H9 (cell line): ENCODE results near the gene LRP1-AS. TPM values are rescaled to one million over a fixed set of nuclear protein-coding genes. Genes with fewer than 3 reads are reported as not detected.

Source experiments
- DNase-seq: peaks from one replicate; pipeline ENCODE4 v3.0.0-alpha.2; 2017
- H2AFZ ChIP-seq: one replicate; pipeline ENCODE4 v1.6.1; 2013; ENCODE audit warnings: mild to moderate bottlenecking, low read length, control low read depth, moderate library complexity
- H2AK5ac ChIP-seq: 2 replicates; pipeline ENCODE4 v1.6.1; 2013; ENCODE audit warnings: low read length, control low read depth, mixed read lengths; ENCODE audit not compliant: insufficient read length
- H2BK120ac ChIP-seq: one replicate; pipeline ENCODE4 v1.6.1; 2013; ENCODE audit warnings: low read depth, mild to moderate bottlenecking, low read length, control low read depth, inconsistent platforms; ENCODE audit not compliant: poor library complexity, severe bottlenecking
- H2BK12ac ChIP-seq: 2 replicates; pipeline ENCODE4 v1.6.1; 2013; ENCODE audit warnings: low read length, control low read depth, mixed read lengths, low read depth; ENCODE audit not compliant: insufficient read length
- H2BK15ac ChIP-seq: 2 replicates; pipeline ENCODE4 v1.6.1; 2013; ENCODE audit warnings: low read depth, low read length, control low read depth
- H2BK20ac ChIP-seq: one replicate; pipeline ENCODE4 v1.6.1; 2013; ENCODE audit warnings: low read depth, mild to moderate bottlenecking, low read length, control low read depth, inconsistent platforms; ENCODE audit not compliant: poor library complexity, severe bottlenecking
- H2BK5ac ChIP-seq: 2 replicates; pipeline ENCODE4 v1.6.1; 2013; ENCODE audit warnings: low read length, control low read depth, mixed read lengths; ENCODE audit not compliant: insufficient read length
- H3K14ac ChIP-seq: 2 replicates; pipeline ENCODE4 v1.6.1; 2013; ENCODE audit warnings: low read length, control low read depth; ENCODE audit not compliant: insufficient read depth
- H3K18ac ChIP-seq: 2 replicates; pipeline ENCODE4 v1.6.1; 2013; ENCODE audit warnings: low read depth, mild to moderate bottlenecking, mixed read lengths, low read length, control low read depth; ENCODE audit not compliant: insufficient read length
- H3K23ac ChIP-seq: 2 replicates; pipeline ENCODE4 v1.6.1; 2013; ENCODE audit warnings: low read length, control low read depth, mixed read lengths, low read depth; ENCODE audit not compliant: insufficient read length
- H3K23me2 ChIP-seq: 2 replicates; pipeline ENCODE4 v1.6.1; 2013; ENCODE audit warnings: low read depth, mild to moderate bottlenecking, mixed read lengths, low read length, control low read depth; ENCODE audit not compliant: insufficient read length, poor library complexity, severe bottlenecking
- H3K27ac ChIP-seq: 2 replicates; pipeline ENCODE4 v1.5.1; 2013; ENCODE audit warnings: low read length, control low read depth, mixed read lengths, low read depth; ENCODE audit not compliant: insufficient read length
- H3K27me3 ChIP-seq: 2 replicates; pipeline ENCODE4 v1.6.1; 2013; ENCODE audit warnings: low read length, control low read depth, inconsistent platforms; ENCODE audit not compliant: insufficient read depth
- H3K4ac ChIP-seq: 2 replicates; pipeline ENCODE4 v1.6.1; 2013; ENCODE audit warnings: low read depth, mild to moderate bottlenecking, control low read depth, inconsistent platforms, low read length, moderate library complexity
- H3K4me1 ChIP-seq: 2 replicates; pipeline ENCODE4 v1.6.1; 2013; ENCODE audit warnings: low read length, control low read depth, inconsistent platforms; ENCODE audit not compliant: insufficient read depth
- H3K4me2 ChIP-seq: 2 replicates; pipeline ENCODE4 v1.6.1; 2013; ENCODE audit warnings: low read length, control low read depth, mixed read lengths; ENCODE audit not compliant: insufficient read length, insufficient read depth
- H3K56ac ChIP-seq: 2 replicates; pipeline ENCODE4 v1.6.1; 2013; ENCODE audit warnings: low read depth, mild to moderate bottlenecking, mixed read lengths, low read length, control low read depth; ENCODE audit not compliant: insufficient read length
- H3K79me1 ChIP-seq: 2 replicates; pipeline ENCODE4 v1.6.1; 2013; ENCODE audit warnings: low read depth, mild to moderate bottlenecking, moderate library complexity, low read length, control low read depth, inconsistent platforms; ENCODE audit not compliant: insufficient read depth, poor library complexity, severe bottlenecking
- H3K79me2 ChIP-seq: 2 replicates; pipeline ENCODE4 v1.6.1; 2013; ENCODE audit warnings: low read length, control low read depth, inconsistent platforms; ENCODE audit not compliant: insufficient read depth
- H3K9ac ChIP-seq: 2 replicates; pipeline ENCODE4 v1.6.1; 2013; ENCODE audit warnings: low read length, control low read depth, mixed read lengths; ENCODE audit not compliant: insufficient read length; ENCODE audit errors: extremely low read depth
- H3K9me3 ChIP-seq: one replicate; pipeline ENCODE4 v1.6.1; 2013; ENCODE audit warnings: low read depth, low read length, inconsistent platforms; ENCODE audit not compliant: control insufficient read depth
- H3T11ph ChIP-seq: one replicate; pipeline ENCODE4 v1.6.1; 2013; ENCODE audit warnings: mild to moderate bottlenecking, low read length, control low read depth, inconsistent platforms
- H4K20me1 ChIP-seq: one replicate; pipeline ENCODE4 v1.6.1; 2013; ENCODE audit not compliant: control insufficient read depth, insufficient read length, insufficient read depth
- H4K5ac ChIP-seq: 2 replicates; pipeline ENCODE4 v1.6.1; 2013; ENCODE audit warnings: low read depth, mild to moderate bottlenecking, mixed read lengths, low read length, control low read depth; ENCODE audit not compliant: insufficient read length
- H4K8ac ChIP-seq: replicated peaks from 2 replicates; pipeline ENCODE4 v1.6.1; 2013; ENCODE audit warnings: low read length, control low read depth, mixed read lengths, low read depth; ENCODE audit not compliant: insufficient read length
- H4K91ac ChIP-seq: 2 replicates; pipeline ENCODE4 v1.6.1; 2013; ENCODE audit warnings: low read depth, mild to moderate bottlenecking, moderate library complexity, mixed read lengths, low read length, control low read depth; ENCODE audit not compliant: insufficient read length
- H3K27ac Mint-ChIP-seq, 3 experiments: 2 replicates in 2 of 3; 3 replicates in 1 of 3; pipeline ENCODE4 v1.8.0; 2020 to 2021; ENCODE audit warnings: mixed read lengths in 3 of 3, mild to moderate bottlenecking in 1 of 3, moderate library complexity in 1 of 3
- H3K27me3 Mint-ChIP-seq: 2 replicates; pipeline ENCODE4 v1.8.0; 2021; ENCODE audit warnings: low read depth, mild to moderate bottlenecking, moderate library complexity, mixed read lengths
- H3K36me3 Mint-ChIP-seq, 3 experiments: 2 replicates in 2 of 3; 3 replicates in 1 of 3; pipeline ENCODE4 v1.8.0; 2020 to 2021; ENCODE audit warnings: low read depth in 3 of 3, mixed read lengths in 3 of 3; ENCODE audit not compliant: insufficient read depth in 1 of 3
- H3K4me1 Mint-ChIP-seq, 2 experiments: 2 replicates each; pipeline ENCODE4 v1.8.0; 2020; ENCODE audit warnings: mixed read lengths in 2 of 2
- H3K4me3 Mint-ChIP-seq, 2 experiments: 2 replicates in 1 of 2; 3 replicates in 1 of 2; pipeline ENCODE4 v1.8.0; 2020 to 2021; ENCODE audit warnings: mild to moderate bottlenecking in 2 of 2, mixed read lengths in 2 of 2, moderate library complexity in 1 of 2
- H3K9me3 Mint-ChIP-seq, 2 experiments: 2 replicates in 1 of 2; 3 replicates in 1 of 2; pipeline ENCODE4 v1.8.0; 2020; ENCODE audit warnings: mild to moderate bottlenecking in 2 of 2, mixed read lengths in 2 of 2, moderate library complexity in 1 of 2
- CTCF ChIP-seq: fragments of 200-600 bp; sonication (generic); conservative IDR thresholded peaks from 3 replicates; pipeline ENCODE4 v1.8.0; 2021; ENCODE audit warnings: antibody characterized with exemption, mild to moderate bottlenecking
- WGBS: extraction: QIAGEN DNeasy Blood & Tissue Kit; methylation state at CpG from one replicate; pipeline ENCODE4 v1.1.7; 2013; ENCODE audit warnings: missing lambda C conversion rate, low lambda C conversion rate, mixed read lengths; ENCODE audit not compliant: insufficient read length; ENCODE audit errors: extremely low coverage; 5-methylcytosine and 5-hydroxymethylcytosine counted together
- total RNA-seq: library from RNA; stranded (reverse); gene quantifications from 2 replicates; pipeline ENCODE4 v1.2.1, GENCODE V29; 2021

LRP1-AS gene
- total RNA-seq, 1 experiment from 2014 or later: not detected

GRCh38 chr12:57183939-57184725 is 36.7 kb upstream of the LRP1-AS start:
- no peaks in the 10 kb centered on the region for H3K4me1 ChIP-seq
- H2AK5ac ChIP-seq: no peak overlapping the region
- no peak for DNase-seq
- H2BK15ac ChIP-seq: no peak overlapping the region
- H2BK120ac ChIP-seq: no peak overlapping the region
- no peak overlapping the region for H3K4ac ChIP-seq
- H2BK20ac ChIP-seq: no peak overlapping the region
- Mint-ChIP-seq H3K4me1 (peaks cover 4 to 5% of the 10 kb centered on the region in 2 experiments), H3K9me3 (no peaks in the 10 kb centered on the region), H3K4me3 (no peak overlapping the region; a peak in 1 of 5 replicates), H3K36me3 (peaks cover 52 to 92% (median 89%) of the 10 kb centered on the region in 3 experiments), H3K27me3 (no peaks in the 10 kb centered on the region), H3K27ac (no peak overlapping the region)
- H4K8ac ChIP-seq: no peak overlapping the region
- no peak overlapping the region for H2BK5ac ChIP-seq
- TF ChIP-seq CTCF: no peak
- WGBS: no CpG with 5 or more reads among the region's 22 CpGs
- H3K9me3 ChIP-seq: no peaks in the 10 kb centered on the region
- no peak overlapping the region for H3K18ac ChIP-seq
- no peaks in the 10 kb centered on the region for H3K27me3 ChIP-seq
- H3K23ac ChIP-seq: no peak overlapping the region
- H2BK12ac ChIP-seq: no peak overlapping the region
- H3K9ac ChIP-seq: no peak overlapping the region
- H4K20me1 ChIP-seq: no peaks in the 10 kb centered on the region
- no peak overlapping the region for H3K4me2 ChIP-seq
- H3K79me1 ChIP-seq: no peaks in the 10 kb centered on the region
- H3K27ac ChIP-seq: no peak overlapping the region
- H3K14ac ChIP-seq: no peak overlapping the region
- no peak overlapping the region for H3T11ph ChIP-seq
- H3K56ac ChIP-seq: no peak overlapping the region
- H4K91ac ChIP-seq: no peak overlapping the region
- H2AFZ ChIP-seq: no peak overlapping the region
- no peaks in the 10 kb centered on the region for H3K23me2 ChIP-seq
- no peaks in the 10 kb centered on the region for H3K79me2 ChIP-seq
- no peak overlapping the region for H4K5ac ChIP-seq
